Amniotic epithelial cell (primary cell): Measurements from ENCODE around the gene DRC1.
"Not testable (repeated sequence)": the region's sequence is repeated elsewhere in the genome, so short reads cannot be mapped to it uniquely, and the experiment has no call there.

Experiments
- DNase-seq: peaks from one replicate; pipeline ENCODE4 v3.0.0-alpha.2; 2010; ENCODE audit warnings: low read depth

DRC1 gene

GRCh38 chr2:26463244-26464192 lies 61.8 kb downstream of the DRC1 start:
- DNase-seq = peak; percentile 7

- DNase-seq = no peak
These were observed 62.9 kb downstream of the DRC1 start for GRCh38 chr2:26464390-26465265.

GRCh38 chr2:26465266-26465925 lies 63.7 kb downstream of the DRC1 start:
- DNase-seq = no peak

GRCh38 chr2:26465981-26466471 lies 64.3 kb downstream of the DRC1 start:
- DNase-seq = no peak

GRCh38 chr2:26466662-26467310 lies 65.1 kb downstream of the DRC1 start:
- no peak for DNase-seq

GRCh38 chr2:26468544-26468943 lies 66.8 kb downstream of the DRC1 start:
- DNase-seq = not testable (repeated sequence)

GRCh38 chr2:26469092-26469710 lies 67.5 kb downstream of the DRC1 start:
- DNase-seq = peak; percentile 58

GRCh38 chr2:26469955-26470354 lies 68.2 kb downstream of the DRC1 start:
- no peak for DNase-seq

GRCh38 chr2:26470601-26471260 lies 69.0 kb downstream of the DRC1 start:
- no peak for DNase-seq

- DNase-seq = no peak
These were observed 69.6 kb downstream of the DRC1 start for GRCh38 chr2:26471289-26471688.

- no peak for DNase-seq
These were observed 70.3 kb downstream of the DRC1 start for GRCh38 chr2:26471766-26472706.

GRCh38 chr2:26472821-26473655 lies 71.3 kb downstream of the DRC1 start:
- DNase-seq = no peak

- DNase-seq = no peak
These were observed 72.1 kb downstream of the DRC1 start for GRCh38 chr2:26473796-26474195.

- no peak for DNase-seq
These were observed 72.6 kb downstream of the DRC1 start for GRCh38 chr2:26474261-26474785.

GRCh38 chr2:26475037-26475436 lies 73.3 kb downstream of the DRC1 start:
- DNase-seq = no peak

GRCh38 chr2:26475832-26476501 lies 74.2 kb downstream of the DRC1 start:
- DNase-seq = no peak

GRCh38 chr2:26477126-26477910 lies 75.6 kb downstream of the DRC1 start:
- no peak for DNase-seq
